ENCODE measurements around the gene CACNA1B.

- no peak for TF ChIP-seq CTCF (IDR thresholded peaks at IDR 0.05)
- no peak for TF ChIP-seq MAX (IDR thresholded peaks at IDR 0.05; ENCODE audit: low read depth)
- no peak for TF ChIP-seq GABPA (IDR thresholded peaks at IDR 0.05; ENCODE audit: low read depth)
Observed at GRCh38 chr9:138117101-138117750, 239.6 kb downstream of the CACNA1B start.

All from SK-N-SH (cell line).